Testis (tissue), 2 donors: ENCODE measurements around the gene CCDC73.

ENCODE experiments used
- POLR2A ChIP-seq: fragments of 450-650 bp; IDR thresholded peaks from one replicate; pipeline ENCODE4 v1.6.1; 2017; ENCODE audit warnings: antibody characterized with exemption, mild to moderate bottlenecking, moderate library complexity
- TF ChIP-seq, protein P1 (sequence below), 3 experiments: fragments of 450-650 bp in 2 of 3; fragments of 200-600 bp in 1 of 3; sonication (generic) in 1 of 3; IDR thresholded peaks; one replicate each; pipeline ENCODE4 v1.5.1; 2016 to 2019; ENCODE audit warnings: antibody characterized with exemption in 3 of 3, mild to moderate bottlenecking in 2 of 3, moderate library complexity in 1 of 3

DNA sequence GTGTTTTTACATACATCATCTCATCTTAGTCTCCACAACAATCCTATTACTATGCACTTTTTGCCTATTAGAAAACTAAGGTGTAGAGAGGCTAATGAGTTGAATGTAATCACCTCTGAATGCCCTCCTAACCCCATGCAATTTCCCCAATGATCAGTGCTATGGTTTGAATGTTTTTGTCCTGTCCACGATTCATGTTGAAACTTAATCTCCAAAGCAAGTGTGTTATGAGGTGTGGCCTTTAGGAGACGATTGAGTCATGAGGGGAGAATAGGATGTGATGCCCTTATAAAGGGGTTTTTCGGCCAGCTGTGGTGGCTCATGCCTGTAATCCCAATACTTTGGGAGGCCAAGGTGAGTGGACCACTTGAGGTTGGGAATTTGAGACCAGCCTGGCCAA, 2.0 kb upstream of the CCDC73 start:
- no peak for TF ChIP-seq POLR2A
- TF ChIP-seq, protein P1, sequence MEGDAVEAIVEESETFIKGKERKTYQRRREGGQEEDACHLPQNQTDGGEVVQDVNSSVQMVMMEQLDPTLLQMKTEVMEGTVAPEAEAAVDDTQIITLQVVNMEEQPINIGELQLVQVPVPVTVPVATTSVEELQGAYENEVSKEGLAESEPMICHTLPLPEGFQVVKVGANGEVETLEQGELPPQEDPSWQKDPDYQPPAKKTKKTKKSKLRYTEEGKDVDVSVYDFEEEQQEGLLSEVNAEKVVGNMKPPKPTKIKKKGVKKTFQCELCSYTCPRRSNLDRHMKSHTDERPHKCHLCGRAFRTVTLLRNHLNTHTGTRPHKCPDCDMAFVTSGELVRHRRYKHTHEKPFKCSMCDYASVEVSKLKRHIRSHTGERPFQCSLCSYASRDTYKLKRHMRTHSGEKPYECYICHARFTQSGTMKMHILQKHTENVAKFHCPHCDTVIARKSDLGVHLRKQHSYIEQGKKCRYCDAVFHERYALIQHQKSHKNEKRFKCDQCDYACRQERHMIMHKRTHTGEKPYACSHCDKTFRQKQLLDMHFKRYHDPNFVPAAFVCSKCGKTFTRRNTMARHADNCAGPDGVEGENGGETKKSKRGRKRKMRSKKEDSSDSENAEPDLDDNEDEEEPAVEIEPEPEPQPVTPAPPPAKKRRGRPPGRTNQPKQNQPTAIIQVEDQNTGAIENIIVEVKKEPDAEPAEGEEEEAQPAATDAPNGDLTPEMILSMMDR (IDR thresholded peaks at IDR 0.05): no peak
